HG03342 (cell line): ENCODE measurements around the gene TXLNB.
A peak's percentile ranks its signal among the peaks of the same experiment; 100 is the strongest.
"Not testable (repeated sequence)": the region's sequence is repeated elsewhere in the genome, so short reads cannot be mapped to it uniquely, and the experiment has no call there.

Experiments
- ATAC-seq: cut with Tn5 transposase; IDR thresholded peaks from one replicate; pipeline ENCODE4 v1.9.1; 2021; ENCODE audit warnings: mild to moderate bottlenecking, moderate library complexity; ENCODE audit not compliant: unreplicated experiment

TXLNB gene

GRCh38 chr6:139240161-139241010 lies 51.4 kb downstream of the TXLNB start:
- ATAC-seq, result no peak

DNA sequence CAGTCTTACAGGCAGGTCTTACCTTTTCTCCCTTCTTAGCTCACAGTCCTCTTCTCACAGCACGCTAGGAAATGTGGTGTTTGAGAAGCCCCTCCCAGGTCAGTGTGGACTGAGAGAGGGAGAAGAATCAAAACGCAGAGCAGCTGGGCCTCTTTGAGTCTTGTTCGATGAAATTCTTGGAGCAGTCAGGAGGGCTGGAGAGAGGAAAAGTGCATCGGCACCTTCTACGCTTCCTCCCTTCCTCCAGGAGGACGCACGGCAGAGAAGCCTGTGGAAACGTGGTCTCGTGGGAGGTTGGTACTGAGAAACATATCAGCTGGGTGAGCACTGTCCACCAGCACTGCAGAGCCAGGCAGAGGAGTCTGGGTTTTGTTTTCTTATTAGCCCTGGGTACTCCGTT lies 52.7 kb downstream of the TXLNB start:
- ATAC-seq, result no peak

GRCh38 chr6:139236105-139236504 lies 55.7 kb downstream of the TXLNB start:
- no peak for ATAC-seq

DNA sequence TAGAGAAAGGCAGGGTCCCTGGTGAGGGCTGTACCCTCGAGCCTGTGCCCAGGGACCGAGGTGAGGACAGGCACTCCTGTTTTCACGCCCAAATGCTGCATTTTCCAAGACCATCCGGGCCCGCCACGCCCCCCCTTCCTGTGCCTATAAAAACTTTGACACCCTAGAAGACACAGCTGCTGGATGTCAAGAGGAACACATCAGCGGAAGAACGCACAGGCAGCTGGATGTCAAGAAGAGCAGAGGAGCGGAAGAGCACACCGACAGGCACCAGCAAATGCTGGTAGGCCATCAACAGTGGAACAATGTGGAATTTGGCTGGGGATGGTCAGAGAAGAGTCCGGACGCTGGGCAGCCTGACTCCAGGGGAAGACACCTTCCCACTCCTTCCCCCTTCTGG lies 56.1 kb downstream of the TXLNB start:
- ATAC-seq, result no peak

DNA sequence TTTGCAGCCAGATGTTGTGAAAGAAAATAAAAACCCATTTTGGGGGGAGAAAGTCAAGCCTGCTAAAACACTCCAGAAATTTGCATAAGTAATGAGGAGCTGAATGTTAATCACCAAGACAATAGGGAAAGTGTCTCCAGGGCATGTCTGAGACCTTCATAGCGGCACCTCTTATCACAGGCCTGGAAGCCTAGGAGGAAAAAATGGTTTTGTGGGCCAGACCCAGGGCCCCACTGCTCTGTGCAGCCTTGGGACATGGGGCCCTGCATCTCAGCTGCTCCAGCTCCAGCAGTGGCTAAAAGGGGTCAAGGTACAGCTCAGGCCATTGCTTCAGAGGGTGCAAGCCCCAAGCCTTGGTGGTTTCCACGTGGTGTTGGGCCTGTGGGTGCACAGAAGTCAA lies 57.6 kb downstream of the TXLNB start:
- ATAC-seq, result not testable (repeated sequence)

GRCh38 chr6:139231206-139231605 lies 60.6 kb downstream of the TXLNB start:
- no peak for ATAC-seq

DNA sequence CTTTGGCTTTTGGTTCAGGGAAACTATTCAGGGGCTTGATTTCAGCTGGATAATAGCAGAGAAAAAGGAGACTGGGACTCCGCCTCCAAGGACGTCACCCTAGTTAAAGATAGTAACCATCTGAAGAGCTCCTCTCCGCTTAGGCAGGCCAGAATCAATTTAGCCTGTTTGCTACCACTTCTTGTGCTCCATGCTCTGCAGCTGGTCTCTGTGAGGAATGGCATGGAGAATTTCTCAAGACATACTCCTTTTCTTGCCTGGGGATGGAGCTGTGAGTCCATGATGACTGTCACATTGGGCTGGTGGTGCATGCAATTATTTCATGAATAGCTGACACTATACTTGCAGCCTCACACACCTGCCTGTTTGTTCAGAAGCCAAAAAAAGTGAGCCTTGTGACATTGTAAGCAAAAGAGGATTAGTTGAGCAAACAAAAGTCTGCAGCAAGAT lies 61.4 kb downstream of the TXLNB start:
- no peak for ATAC-seq

- ATAC-seq, result not testable (repeated sequence)
These were observed 63.4 kb downstream of the TXLNB start for GRCh38 chr6:139228387-139228786.

DNA sequence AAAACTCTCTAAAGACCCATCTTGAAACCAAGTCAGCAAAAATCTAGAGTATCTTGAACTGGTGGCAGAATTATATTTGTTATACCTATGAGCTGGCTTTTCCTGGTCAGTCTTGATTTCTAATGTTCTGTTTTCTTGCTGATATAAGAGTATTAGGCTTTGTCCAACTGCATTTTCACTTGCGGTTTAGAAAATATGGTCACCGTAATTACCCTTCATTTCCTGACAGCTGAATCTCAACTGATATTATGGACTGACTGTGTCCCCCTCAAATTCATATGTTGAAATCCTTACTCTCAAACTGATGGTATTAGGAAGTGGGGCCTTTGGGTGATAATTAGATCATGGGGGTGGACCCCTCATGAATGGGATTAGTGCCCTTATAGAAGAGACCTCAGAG lies 72.1 kb downstream of the TXLNB start:
- no peak for ATAC-seq

DNA sequence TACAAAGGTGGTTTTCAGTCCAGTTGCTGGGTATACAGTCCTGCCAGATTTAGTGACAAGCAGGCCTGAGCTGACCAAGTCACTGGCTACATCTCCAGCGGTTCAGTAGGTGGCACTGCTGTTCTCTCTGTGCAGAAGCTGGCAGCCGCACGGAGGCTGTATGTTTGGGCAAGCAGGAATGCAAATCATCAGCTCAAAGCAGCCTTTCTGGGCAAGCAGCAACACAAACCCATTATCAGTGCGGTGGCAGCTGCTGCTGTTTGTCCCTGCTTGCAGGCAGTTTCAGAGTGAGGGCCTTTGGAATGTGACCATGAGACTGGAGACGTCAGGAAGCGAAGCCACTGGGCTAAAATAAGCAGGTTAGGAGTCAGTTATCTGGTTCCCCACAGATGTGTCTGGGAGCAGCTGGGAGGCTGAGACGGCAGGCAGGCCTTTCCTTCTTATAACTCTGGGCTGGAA lies 72.5 kb downstream of the TXLNB start:
- peak; percentile 100 for ATAC-seq

DNA sequence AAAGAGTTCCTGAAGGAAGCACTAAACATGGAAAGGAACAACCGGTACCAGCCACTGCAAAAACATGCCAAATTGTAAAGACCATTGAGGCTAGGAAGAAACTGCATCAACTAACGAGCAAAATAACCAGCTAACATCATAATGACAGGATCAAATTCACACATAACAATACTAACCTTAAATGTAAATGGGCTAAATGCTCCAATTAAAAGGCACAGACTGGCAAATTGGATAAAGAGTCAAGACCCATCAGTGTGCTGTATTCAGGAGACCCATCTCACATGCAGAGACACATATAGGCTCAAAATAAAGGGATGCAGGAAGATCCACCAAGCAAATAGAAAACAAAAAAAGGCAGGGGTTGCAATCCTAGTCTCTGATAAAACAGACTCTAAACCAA lies 79.3 kb downstream of the TXLNB start:
- ATAC-seq, result not testable (repeated sequence)

DNA sequence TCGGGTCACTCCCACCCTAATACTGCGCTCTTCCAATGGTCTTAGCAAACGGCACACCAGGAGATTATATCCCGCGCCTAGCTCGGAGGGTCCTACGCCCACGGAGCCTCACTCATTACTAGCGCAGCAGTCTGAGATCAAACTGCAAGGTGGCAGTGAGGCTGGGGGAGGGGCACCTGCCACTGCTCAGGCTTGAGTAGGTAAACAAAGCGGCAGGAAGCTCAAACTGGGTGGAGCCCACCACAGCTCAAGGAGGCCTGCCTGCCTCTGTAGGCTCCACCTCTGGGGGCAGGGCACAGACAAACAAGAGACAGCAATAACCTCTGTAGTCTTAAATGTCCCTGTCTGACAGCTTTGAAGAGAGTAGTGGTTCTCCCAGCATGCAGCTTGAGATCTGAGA lies 81.0 kb downstream of the TXLNB start:
- ATAC-seq, result not testable (repeated sequence)

GRCh38 chr6:139205843-139206242 lies 86.0 kb downstream of the TXLNB start:
- no peak for ATAC-seq

DNA sequence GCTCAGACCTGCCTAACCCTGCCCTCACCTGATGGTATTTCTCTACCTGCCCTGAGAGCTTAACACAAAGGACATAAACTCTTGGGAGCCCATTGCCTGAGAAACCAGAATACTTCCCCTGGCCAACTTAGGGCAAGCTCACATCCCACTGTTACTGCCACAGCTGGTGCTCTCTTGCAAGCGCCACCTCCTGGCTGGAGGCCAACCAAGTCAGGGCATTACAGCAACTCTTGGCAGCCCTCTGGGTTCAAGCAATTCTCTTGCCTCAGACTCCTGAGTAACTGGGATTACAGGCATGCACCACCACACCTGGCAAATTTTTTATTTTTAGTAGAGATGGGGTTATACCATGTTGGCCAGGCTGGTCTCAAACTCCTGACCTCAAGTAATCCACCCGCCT lies 86.8 kb downstream of the TXLNB start:
- no peak for ATAC-seq

DNA sequence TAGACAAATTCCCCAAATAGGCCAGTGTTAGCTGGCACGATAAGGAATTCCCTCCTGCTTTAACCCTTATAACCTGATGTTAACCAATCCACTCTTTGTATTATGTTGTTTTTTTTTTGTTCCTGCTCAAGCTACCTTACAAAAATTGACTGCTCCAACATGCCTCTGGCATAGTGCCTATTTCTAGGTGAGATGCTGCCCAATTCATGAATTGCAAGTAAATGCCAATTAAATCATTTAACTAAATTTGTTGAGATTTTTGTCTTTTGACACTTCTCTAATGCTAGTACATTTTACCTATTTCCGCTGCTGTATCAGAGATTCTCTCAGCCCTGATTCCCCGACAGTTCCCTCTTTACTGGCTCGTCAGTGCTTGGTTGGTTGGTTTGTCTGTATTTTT lies 90.4 kb downstream of the TXLNB start:
- no peak for ATAC-seq

- no peak for ATAC-seq
These were observed 93.1 kb downstream of the TXLNB start for GRCh38 chr6:139198529-139199288.

GRCh38 chr6:139194740-139195139 lies 97.1 kb downstream of the TXLNB start:
- ATAC-seq, result no peak
